ENCODE results near the gene CYGB.
"Not testable (repeated sequence)": the region's sequence is repeated elsewhere in the genome, so short reads cannot be mapped to it uniquely, and the experiment has no call there.

Gene CYGB

GRCh38 chr17:76523084-76524037, 14.1 kb downstream of the CYGB start:
- peak; percentile 63 for DNase-seq (ENCODE audit: low spot score)

DNA sequence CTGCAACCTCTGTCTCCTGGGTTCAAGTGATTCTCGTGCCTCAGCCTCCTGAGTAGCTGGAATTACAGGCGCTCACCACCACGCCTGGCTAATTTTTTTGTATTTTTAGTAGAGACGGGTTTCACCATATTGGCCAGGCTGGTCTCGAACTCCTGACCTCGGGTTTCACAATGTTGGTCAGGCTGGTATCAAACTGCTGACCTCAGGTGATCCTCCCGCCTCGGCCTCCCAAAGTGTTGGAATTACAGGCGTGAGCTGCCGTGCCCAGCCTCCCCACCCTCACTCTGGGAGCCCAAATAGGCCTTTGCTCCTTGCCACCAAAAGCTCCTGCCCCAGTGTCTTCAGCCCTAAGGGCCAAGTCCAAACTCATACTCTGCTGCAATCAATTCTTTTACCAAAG, 15.8 kb downstream of the CYGB start:
- not testable (repeated sequence) for DNase-seq (ENCODE audit: low spot score)

DNA sequence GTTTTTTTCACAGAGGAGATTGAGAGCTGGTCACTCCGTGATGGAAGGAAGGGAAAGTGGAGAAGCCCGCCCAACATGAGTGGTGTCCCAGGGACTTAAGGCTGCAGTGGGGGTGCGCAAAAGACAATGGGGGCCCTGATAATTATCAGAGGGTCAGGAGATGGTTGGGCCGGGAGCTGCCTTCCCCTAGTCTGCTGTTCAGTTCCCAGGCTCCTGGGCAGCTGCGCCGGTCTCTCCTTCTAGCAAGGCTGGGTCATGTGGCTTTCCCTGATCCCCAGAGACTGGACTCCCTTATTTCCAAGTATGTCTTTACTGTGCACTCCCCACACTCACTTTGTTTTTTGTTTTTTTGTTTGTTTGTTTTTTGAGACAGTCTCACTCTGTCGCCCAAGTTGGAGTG, 16.2 kb downstream of the CYGB start:
- no peak for DNase-seq (ENCODE audit: low spot score)

DNA sequence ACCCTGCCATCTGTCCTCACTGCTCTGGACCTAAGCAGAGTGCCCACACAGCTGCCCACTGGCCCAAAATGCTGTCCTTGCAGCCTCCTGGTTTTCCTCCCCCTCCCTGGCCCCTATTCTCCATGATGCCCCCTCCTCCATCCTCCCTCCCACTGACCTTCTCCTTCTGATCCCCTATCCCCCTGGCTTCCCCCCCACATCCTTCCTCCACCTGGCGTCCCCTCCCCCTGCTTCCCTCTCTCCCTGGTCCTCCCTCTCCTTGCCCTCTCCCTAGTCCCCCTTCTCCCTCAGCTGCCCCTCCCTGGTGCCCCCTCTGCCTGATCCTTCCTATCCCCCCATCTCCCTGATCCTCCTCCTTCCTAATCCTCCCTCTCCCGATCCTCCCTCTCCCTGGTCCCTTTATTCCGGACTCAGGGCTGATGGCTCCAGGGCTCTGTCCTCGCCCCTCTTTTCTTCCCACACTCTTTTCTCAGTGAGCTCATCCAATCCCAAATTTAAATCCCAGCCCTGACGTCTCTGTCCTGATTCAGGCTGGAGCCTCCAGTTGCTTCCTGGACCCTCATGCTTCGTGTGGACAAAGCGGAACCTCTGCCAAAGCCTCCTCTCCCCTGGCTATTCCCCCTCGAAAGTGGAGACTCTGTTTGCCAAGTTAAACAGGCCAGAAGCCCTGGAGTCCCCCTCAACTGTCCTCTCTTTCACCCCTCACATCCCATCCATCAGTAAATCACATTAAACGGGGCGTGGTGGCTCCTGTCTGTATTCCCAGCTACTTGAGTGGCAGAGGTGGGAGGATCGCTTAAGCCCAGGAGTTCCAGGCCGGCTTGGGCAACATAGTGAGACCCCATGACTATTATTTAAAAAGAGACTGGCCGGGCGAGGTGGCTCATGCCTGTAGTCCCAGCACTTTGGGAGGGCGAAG, 18.2 kb downstream of the CYGB start:
- no peak for DNase-seq (ENCODE audit: low spot score)

GRCh38 chr17:76517638-76518038, 19.9 kb downstream of the CYGB start:
- DNase-seq (ENCODE audit: low spot score): no peak

DNA sequence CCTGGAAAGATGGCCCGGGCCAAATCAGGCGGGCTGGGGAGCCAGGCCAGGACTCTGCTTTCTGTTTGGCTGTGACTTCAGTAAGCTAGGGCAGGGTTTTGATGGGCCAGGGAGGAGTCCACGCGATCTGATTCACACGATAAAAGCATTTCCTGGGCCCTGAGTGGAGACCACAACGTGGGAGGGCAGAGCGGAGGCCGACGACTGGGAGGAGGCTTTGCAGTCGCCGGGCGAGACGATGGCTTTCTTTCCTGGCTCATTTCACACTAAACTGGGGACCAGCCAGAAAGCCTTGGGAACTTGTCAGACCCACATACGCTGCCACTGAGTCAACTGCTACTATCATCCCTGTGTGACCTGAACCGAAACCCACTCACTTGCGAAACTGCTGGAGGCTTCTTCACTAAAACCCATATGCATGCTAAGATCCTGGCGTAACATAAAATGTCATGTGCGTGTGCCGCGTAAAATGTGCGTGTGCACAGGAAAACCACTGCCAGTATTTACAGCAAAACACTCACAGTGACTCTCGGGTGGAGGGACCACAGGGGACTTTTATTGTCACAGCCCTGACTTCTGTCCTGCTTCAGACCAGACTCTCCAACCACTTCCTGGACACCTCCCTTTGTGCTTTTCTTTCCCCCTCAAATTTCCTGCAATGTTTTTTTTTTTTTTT, 22.1 kb downstream of the CYGB start:
- peak; percentile 65 for DNase-seq (ENCODE audit: low spot score)

- DNase-seq (ENCODE audit: low spot score): not testable (repeated sequence)
Measured at GRCh38 chr17:76514355-76514754, 23.2 kb downstream of the CYGB start.

DNA sequence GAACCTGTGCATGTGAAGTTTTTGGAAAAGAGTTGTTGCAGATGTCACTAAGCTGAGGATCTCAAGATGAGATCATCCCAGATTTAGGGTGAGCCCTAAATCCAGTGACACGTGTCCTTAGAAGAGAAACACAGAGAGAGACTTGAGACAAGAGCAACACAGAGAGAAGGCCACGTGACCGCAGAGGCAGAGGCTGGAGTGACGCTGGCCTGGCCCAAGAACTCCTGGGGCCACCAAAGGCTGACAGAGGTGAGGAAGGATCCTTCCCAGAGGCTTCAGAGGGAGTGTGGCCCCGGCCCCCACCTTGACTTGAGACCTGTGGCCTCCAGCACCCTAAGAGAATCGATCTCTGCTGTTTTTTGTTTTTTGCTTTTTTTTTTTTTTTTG, 24.2 kb downstream of the CYGB start:
- no peak for DNase-seq (ENCODE audit: low spot score)

- DNase-seq (ENCODE audit: low spot score): no peak
Measured at GRCh38 chr17:76512366-76513305, 24.9 kb downstream of the CYGB start.

DNA sequence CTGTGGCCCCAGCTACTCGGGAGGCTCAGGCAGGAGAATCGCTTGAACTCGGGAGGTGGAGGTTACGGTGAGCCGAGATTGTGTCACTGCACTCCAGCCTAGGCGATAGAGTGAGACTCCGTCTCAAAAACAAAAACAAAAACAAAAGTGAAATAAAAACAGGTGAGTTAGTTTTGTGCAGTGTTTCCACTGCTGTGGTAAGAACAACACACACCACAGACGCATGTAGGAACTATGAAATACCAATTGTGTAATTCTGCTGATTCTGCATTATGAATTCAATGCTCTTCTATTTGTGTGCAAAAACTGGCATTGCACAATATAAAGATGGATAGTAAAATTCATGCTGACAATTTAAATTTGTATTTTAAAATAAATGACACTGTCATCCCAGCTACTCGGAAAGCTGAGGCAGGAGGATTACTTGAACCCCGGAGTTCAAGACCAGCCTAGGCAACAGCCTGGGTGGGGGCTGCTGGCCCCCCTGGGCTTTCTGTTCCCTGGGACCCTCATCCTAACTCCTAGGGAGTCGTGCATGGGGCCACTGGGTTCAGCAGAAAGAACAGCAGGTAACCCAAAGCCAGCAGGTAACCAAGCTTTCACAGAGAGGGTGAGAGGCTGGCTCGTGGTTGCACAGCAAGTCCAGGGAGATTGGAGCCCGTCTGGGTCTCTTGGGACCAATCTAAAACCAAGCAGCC, 25.7 kb downstream of the CYGB start:
- DNase-seq (ENCODE audit: low spot score): no peak

- no peak for DNase-seq (ENCODE audit: low spot score)
Measured at GRCh38 chr17:76510831-76511244, 26.7 kb downstream of the CYGB start.

GRCh38 chr17:76508472-76509063, 28.9 kb downstream of the CYGB start:
- not testable (repeated sequence) for DNase-seq (ENCODE audit: low spot score)

DNA sequence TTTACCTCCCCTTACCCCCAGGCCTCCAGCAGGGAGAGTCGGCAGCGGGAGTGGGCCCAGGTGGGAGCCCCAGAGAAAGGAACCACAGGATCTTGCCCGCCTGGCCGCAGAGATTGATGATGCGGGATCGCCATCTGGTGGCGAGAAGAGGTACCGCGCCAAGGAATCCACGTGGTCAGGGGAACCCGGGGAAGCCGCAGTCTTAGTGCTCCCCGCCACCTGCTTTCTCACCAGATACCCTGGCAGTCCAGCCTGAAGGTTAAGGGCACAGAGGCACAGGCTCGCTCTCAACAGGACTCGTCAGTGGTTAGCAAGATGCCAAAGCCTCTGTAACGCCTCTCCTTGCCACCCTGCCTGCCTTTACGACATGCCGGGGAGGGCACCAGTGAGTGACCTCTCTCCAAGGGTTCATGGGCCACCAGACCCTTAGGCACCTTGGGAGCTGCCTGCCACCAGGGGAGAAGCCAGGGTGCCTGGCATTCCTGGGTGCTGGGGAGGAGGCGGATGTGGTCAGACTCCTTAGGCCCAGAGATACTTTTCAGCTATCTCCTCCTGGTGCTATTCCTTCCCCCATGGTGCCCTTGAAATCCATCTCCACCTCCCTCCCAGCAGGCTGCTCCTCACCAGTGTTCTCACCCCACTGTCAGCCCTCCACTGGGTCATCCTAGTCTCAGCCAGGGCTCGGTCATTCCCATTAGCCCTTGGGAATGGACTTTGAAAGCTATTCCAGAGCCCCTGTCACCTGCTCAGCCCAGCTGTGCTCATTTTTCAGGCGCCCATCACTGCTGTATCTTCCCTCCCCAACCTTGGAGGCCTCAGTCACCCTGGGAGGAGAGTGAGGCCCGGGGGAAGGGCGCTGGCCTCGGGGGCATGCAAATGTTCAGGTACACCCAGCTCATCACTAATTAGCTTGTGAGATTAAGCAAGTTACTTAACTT, 30.8 kb downstream of the CYGB start:
- peak; percentile 66 for DNase-seq (ENCODE audit: low spot score)

- DNase-seq (ENCODE audit: low spot score): peak; percentile 32
Measured at GRCh38 chr17:76504117-76504516, 33.4 kb downstream of the CYGB start.

- no peak for DNase-seq (ENCODE audit: low spot score)
Measured at GRCh38 chr17:76502341-76503211, 34.9 kb downstream of the CYGB start.

DNA sequence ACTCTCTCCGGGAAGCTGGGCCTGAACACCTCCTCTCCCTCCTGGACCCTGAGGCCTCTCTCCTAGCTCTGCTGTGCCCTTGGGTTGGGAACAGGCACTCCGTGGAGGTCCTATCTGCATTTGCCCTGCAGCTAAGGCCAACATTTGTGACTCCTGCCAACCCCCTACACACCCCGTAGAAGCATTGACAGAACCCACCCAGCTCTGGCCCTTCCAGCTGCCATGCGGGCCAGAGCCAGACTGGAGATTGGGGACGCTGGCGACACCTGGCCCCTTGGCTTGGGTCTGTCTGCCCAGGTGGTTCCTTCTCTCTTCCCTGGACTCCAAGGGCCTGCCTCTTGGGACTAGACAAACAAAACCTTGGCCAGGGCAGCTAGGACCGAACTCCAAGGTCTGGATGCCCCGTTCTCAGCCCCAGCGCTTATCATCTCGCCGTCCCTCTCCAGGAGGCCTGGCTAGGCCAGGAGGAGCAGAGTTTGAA, 35.6 kb downstream of the CYGB start:
- no peak for DNase-seq (ENCODE audit: low spot score)

DNA sequence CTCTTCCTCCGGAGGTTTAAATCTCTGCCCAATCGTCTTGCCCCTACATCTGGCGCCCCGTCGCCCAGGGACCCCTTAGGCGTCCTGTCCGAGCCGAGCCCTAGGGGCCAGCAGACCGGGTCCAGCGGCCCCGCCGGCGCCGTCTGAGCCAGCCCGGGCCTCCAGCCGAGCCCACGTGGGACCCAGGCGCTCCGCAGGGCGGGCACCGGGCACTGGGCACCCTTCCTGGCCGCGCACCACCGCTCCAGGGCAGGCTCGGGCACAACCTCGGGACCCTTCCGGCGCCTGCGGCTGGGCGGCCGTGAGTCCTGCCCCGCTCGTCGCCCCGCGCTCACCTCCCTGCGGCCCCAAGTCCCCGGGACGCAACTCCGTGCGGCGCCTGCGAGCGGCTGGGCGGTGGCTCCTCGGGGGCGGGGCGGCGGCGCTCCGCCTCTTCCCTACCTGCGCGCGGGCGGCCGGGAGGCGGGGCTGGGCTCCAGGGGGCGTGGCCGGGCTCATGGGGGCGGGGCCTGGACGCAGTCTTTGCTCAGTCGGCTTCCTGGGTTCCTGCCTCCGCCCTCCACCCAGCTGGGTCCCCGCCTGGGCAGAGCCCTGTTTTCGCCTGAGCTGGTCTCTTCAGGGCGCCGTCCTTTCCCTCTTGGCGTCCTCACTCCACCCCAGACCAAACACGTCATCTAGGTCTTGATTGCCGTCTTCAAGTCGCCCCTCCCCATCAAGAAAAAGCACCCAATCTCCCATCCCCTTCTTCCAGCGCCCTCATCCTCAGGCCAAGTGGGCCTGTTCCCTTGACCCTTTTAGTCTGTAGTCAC, 36.3 kb downstream of the CYGB start, which contains the start of gene RHBDF2:
RHBDF2 (minus strand) TSS at position 406 of the 809 bp plus-strand sequence. CDS start 19,899 bp downstream, outside the sequence.
- DNase-seq (ENCODE audit: low spot score): peak; percentile 78

Measured in SW480 (cell line).